Measurements from ENCODE around the gene PLXNA4.

PLXNA4 gene

DNA sequence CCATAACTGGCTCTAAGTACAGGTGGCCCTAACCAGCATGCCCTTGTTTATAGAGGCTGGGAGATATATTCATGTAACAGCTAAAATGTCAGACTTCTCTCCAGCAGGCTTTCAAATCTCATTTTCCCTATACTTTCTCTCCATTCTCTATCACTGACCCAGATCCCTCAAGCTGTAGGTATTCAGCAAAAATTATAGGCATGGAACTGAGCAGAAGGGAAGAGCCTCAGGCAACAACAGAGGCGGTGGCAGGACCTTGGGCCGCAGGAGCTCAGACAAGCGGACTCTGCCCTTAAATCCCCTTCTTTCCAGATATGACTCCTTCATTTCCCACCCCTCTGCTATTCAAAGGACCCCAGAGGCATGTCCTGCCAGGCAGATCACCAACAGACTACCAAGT lies 417.4 kb downstream of the PLXNA4 start:
- TF ChIP-seq, protein P1, sequence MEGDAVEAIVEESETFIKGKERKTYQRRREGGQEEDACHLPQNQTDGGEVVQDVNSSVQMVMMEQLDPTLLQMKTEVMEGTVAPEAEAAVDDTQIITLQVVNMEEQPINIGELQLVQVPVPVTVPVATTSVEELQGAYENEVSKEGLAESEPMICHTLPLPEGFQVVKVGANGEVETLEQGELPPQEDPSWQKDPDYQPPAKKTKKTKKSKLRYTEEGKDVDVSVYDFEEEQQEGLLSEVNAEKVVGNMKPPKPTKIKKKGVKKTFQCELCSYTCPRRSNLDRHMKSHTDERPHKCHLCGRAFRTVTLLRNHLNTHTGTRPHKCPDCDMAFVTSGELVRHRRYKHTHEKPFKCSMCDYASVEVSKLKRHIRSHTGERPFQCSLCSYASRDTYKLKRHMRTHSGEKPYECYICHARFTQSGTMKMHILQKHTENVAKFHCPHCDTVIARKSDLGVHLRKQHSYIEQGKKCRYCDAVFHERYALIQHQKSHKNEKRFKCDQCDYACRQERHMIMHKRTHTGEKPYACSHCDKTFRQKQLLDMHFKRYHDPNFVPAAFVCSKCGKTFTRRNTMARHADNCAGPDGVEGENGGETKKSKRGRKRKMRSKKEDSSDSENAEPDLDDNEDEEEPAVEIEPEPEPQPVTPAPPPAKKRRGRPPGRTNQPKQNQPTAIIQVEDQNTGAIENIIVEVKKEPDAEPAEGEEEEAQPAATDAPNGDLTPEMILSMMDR (IDR thresholded peaks at IDR 0.05; ENCODE audit: low read depth, low read length, poor library complexity, severe bottlenecking), result no peak
- TF ChIP-seq EZH2phosphoT487 (IDR thresholded peaks at IDR 0.05; ENCODE audit: borderline replicate concordance, low read length), result no peak

DNA sequence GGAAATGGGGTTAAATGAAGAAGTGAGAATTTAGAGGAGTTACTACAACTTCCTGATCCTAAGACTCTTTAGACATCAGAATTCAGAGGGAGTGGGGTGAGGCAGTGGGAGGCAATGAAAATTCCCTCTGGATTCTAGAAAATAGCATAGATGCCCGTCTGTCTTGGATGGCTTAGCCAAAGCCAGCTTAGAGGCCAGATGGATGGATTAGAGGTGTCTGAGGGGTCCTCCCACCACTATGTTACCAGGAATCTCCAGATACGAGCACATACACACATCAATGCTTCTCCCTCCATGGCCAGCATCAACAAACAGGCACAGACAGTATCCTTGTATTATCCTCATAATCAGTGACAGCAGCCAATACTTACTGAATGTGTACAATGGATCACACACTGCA lies 418.1 kb downstream of the PLXNA4 start:
- no peaks in the 10 kb centered on the region for H3K36me3 ChIP-seq (ENCODE audit: control insufficient read depth, low read length)
- H4K20me1 ChIP-seq (ENCODE audit: control insufficient read depth, insufficient read depth, low read depth, low read length), result no peaks in the 10 kb centered on the region
- H3K4me3 ChIP-seq (ENCODE audit: low read length), result no peak overlapping the region
- no peaks in the 10 kb centered on the region for H3F3A ChIP-seq (ENCODE audit: control insufficient read depth, insufficient read depth)
- H3K27me3 ChIP-seq (ENCODE audit: control insufficient read depth, low read length), result no peaks in the 10 kb centered on the region; the same call in 1 of the 2 replicates
- H3K9me3 ChIP-seq (ENCODE audit: control insufficient read depth, insufficient read depth, low read length), result no peaks in the 10 kb centered on the region
- no peaks in the 10 kb centered on the region for H3K79me2 ChIP-seq (ENCODE audit: control insufficient read depth, low read length)
- no peak overlapping the region for H3K4me2 ChIP-seq (ENCODE audit: low read length)
- H3K27ac ChIP-seq (ENCODE audit: low read depth, low read length), result no peak overlapping the region
- no peaks in the 10 kb centered on the region for H3K4me1 ChIP-seq (ENCODE audit: control insufficient read depth, low read length)
- H3K9me2 ChIP-seq (replicated peaks; ENCODE audit: control insufficient read depth, low read length), result no peaks in the 10 kb centered on the region
- TF ChIP-seq, protein P1 (IDR thresholded peaks at IDR 0.05; ENCODE audit: low read depth, low read length, poor library complexity, severe bottlenecking), result no peak
- TF ChIP-seq EZH2phosphoT487 (IDR thresholded peaks at IDR 0.05; ENCODE audit: borderline replicate concordance, low read length), result no peak

More for the DNA sequence above, 417.4 kb downstream of the PLXNA4 start:
- no peaks in the 10 kb centered on the region for H3K4me1 ChIP-seq (ENCODE audit: control insufficient read depth, low read length)
- H3K27ac ChIP-seq (ENCODE audit: low read depth, low read length), result no peak overlapping the region
- no peaks in the 10 kb centered on the region for H3F3A ChIP-seq (ENCODE audit: control insufficient read depth, insufficient read depth)
- H3K4me3 ChIP-seq (ENCODE audit: low read length), result no peak overlapping the region
- no peaks in the 10 kb centered on the region for H3K79me2 ChIP-seq (ENCODE audit: control insufficient read depth, low read length)
- no peaks in the 10 kb centered on the region for H4K20me1 ChIP-seq (ENCODE audit: control insufficient read depth, insufficient read depth, low read depth, low read length)
- H3K9me2 ChIP-seq (replicated peaks; ENCODE audit: control insufficient read depth, low read length), result no peaks in the 10 kb centered on the region
- H3K36me3 ChIP-seq (ENCODE audit: control insufficient read depth, low read length), result no peaks in the 10 kb centered on the region
- H3K4me2 ChIP-seq (ENCODE audit: low read length), result no peak overlapping the region
- no peaks in the 10 kb centered on the region; the same call in 1 of the 2 replicates for H3K27me3 ChIP-seq (ENCODE audit: control insufficient read depth, low read length)
- H3K9me3 ChIP-seq (ENCODE audit: control insufficient read depth, insufficient read depth, low read length), result no peaks in the 10 kb centered on the region

DNA sequence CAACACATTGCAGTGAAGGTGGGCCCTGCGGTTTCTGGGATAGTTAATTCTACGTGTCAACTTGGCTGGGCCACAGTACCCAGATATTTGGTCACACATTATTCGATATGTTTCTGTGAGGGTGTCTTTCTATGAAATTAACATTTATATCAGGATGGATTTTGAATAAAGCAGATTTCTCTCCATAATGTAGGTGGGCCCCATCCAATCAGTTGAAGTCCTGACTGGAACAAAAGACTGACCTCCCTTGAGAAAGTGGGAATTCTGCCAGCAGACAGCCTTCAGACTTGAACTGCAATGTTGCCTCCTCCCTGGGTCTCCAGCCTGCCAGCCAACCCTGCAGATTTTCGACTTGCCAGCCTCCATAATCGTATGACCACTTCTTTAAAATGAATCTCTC lies 420.6 kb downstream of the PLXNA4 start:
- Histone ChIP-seq H3K9me2 (replicated peaks; ENCODE audit: control insufficient read depth, low read length) (no peaks in the 10 kb centered on the region), H3K27me3 (ENCODE audit: control insufficient read depth, low read length) (no peaks in the 10 kb centered on the region; the same call in 1 of the 2 replicates), H3K4me1 (ENCODE audit: control insufficient read depth, low read length) (no peaks in the 10 kb centered on the region), H3K27ac (ENCODE audit: low read depth, low read length) (no peak overlapping the region), H3K79me2 (ENCODE audit: control insufficient read depth, low read length) (no peaks in the 10 kb centered on the region), H3K4me2 (ENCODE audit: low read length) (no peak overlapping the region), H4K20me1 (ENCODE audit: control insufficient read depth, insufficient read depth, low read depth, low read length) (no peaks in the 10 kb centered on the region), H3K4me3 (ENCODE audit: low read length) (no peak overlapping the region), H3K9me3 (ENCODE audit: control insufficient read depth, insufficient read depth, low read length) (no peaks in the 10 kb centered on the region), H3F3A (ENCODE audit: control insufficient read depth, insufficient read depth) (no peaks in the 10 kb centered on the region), H3K36me3 (ENCODE audit: control insufficient read depth, low read length) (no peaks in the 10 kb centered on the region)
- TF ChIP-seq EZH2phosphoT487 (IDR thresholded peaks at IDR 0.05; ENCODE audit: borderline replicate concordance, low read length), result no peak
- TF ChIP-seq, protein P1 (IDR thresholded peaks at IDR 0.05; ENCODE audit: low read depth, low read length, poor library complexity, severe bottlenecking), result no peak

Measured in DOHH2 (cell line).